ENCODE results near the gene FETUB.

- TF ChIP-seq CTCF (IDR thresholded peaks at IDR 0.05) = no peak
- TF ChIP-seq EP300 (IDR thresholded peaks at IDR 0.05) = no peak
- TF ChIP-seq POLR2AphosphoS5 (IDR thresholded peaks at IDR 0.05) = no peak
- no peak for TF ChIP-seq POLR2A (IDR thresholded peaks at IDR 0.05)
Measured at GRCh38 chr3:186599142-186599784, 40.9 kb upstream of the FETUB start.

All from sigmoid colon (tissue), 4 donors.